ENCODE data around the gene SUGP2.
A peak's percentile ranks its signal among the peaks of the same experiment; 100 is the strongest.

SUGP2 gene

GRCh38 chr19:19033426-19034203 is at the start of gene SUGP2, which contains the start of gene ARMC6:
Gene SUGP2 (minus strand): TSS chr19:19033517. CDS start chr19:19031071, 2,446 bp downstream.
Gene ARMC6 (plus strand): TSS chr19:19033603. CDS start chr19:19034210, 607 bp downstream.
- peak; percentile 94 for DNase-seq

- no peak for DNase-seq
Measured at GRCh38 chr19:19081642-19082151, 48.4 kb upstream of the SUGP2 start.

GRCh38 chr19:19079571-19079970 is 46.3 kb upstream of the SUGP2 start:
- DNase-seq: no peak

- DNase-seq: no peak
Measured at GRCh38 chr19:19078801-19079200, 45.5 kb upstream of the SUGP2 start.

GRCh38 chr19:19077103-19077502 is 43.8 kb upstream of the SUGP2 start:
- no peak for DNase-seq

GRCh38 chr19:19076476-19076875 is 43.2 kb upstream of the SUGP2 start:
- no peak for DNase-seq

GRCh38 chr19:19075126-19075525 is 41.8 kb upstream of the SUGP2 start:
- no peak for DNase-seq

GRCh38 chr19:19074196-19074882 is 41.0 kb upstream of the SUGP2 start:
- no peak for DNase-seq

GRCh38 chr19:19071897-19072296 is 38.6 kb upstream of the SUGP2 start:
- DNase-seq: no peak

- DNase-seq: no peak
Measured at GRCh38 chr19:19068659-19069654, 35.6 kb upstream of the SUGP2 start.

GRCh38 chr19:19067276-19068072 is 34.2 kb upstream of the SUGP2 start:
- DNase-seq: no peak

- DNase-seq: peak; percentile 32
Measured at GRCh38 chr19:19064811-19065745, 31.8 kb upstream of the SUGP2 start.

GRCh38 chr19:19064098-19064722 is 30.9 kb upstream of the SUGP2 start:
- DNase-seq: peak; percentile 26

GRCh38 chr19:19063183-19064097 is 30.1 kb upstream of the SUGP2 start, which contains the start of gene SLC25A42:
Gene SLC25A42 (plus strand): TSS chr19:19063994. CDS start chr19:19096125, 32,131 bp downstream.
- DNase-seq: peak; percentile 98

GRCh38 chr19:19062454-19063182 is 29.3 kb upstream of the SUGP2 start:
- DNase-seq: no peak

- DNase-seq: no peak
Measured at GRCh38 chr19:19061506-19061905, 28.2 kb upstream of the SUGP2 start.

GRCh38 chr19:19059837-19060611 is 26.7 kb upstream of the SUGP2 start:
- no peak for DNase-seq

Data from activated T-cell treated with anti-CD3 and anti-CD28 coated beads, Interleukin-2, amount 50 U/mL, for 1 hour (primary cell).